ENCODE measurements around the gene PGRMC1.

DNA sequence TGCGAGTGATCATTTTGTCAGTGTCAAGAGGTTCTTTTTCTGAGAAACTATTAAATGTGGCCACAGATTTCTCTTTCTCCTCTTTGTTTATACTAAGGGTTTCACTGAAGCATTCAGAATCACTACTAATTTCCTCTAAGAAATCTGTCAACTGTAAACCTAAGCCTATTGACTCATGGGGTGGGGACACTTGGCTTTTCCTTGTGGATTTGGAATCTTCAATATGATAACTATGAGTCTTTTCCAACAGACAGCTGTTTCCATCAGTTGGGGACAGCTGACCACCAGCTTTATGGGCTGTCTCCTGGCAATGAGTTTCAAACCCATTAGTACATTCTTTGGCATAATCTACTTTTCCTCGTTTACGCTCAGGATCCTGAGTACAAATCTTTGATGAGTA is 13.8 kb downstream of the PGRMC1 start:
- TF ChIP-seq, protein P1, sequence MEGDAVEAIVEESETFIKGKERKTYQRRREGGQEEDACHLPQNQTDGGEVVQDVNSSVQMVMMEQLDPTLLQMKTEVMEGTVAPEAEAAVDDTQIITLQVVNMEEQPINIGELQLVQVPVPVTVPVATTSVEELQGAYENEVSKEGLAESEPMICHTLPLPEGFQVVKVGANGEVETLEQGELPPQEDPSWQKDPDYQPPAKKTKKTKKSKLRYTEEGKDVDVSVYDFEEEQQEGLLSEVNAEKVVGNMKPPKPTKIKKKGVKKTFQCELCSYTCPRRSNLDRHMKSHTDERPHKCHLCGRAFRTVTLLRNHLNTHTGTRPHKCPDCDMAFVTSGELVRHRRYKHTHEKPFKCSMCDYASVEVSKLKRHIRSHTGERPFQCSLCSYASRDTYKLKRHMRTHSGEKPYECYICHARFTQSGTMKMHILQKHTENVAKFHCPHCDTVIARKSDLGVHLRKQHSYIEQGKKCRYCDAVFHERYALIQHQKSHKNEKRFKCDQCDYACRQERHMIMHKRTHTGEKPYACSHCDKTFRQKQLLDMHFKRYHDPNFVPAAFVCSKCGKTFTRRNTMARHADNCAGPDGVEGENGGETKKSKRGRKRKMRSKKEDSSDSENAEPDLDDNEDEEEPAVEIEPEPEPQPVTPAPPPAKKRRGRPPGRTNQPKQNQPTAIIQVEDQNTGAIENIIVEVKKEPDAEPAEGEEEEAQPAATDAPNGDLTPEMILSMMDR (IDR thresholded peaks at IDR 0.05; ENCODE audit: poor library complexity): no peak
- no peak for TF ChIP-seq EZH2 (IDR thresholded peaks at IDR 0.05; ENCODE audit: borderline replicate concordance)
- TF ChIP-seq EZH2phosphoT487 (IDR thresholded peaks at IDR 0.05; ENCODE audit: low read depth, severe bottlenecking, unreplicated experiment): no peak

Data from hepatocyte (in vitro differentiated cells).